Stimulated activated CD4-positive, alpha-beta T cell treated with anti-CD3 and anti-CD28 coated beads, Interleukin-2, amount 100 ng/mL, for 4 hours (primary cell): Measurements from ENCODE around the gene INTS7.
A peak's percentile ranks its signal among the peaks of the same experiment; 100 is the strongest.
"Not testable (repeated sequence)": the region's sequence is repeated elsewhere in the genome, so short reads cannot be mapped to it uniquely, and the experiment has no call there.

Experiments used
- DNase-seq: peaks from one replicate; pipeline ENCODE4 v3.0.0-alpha.2; 2020; ENCODE audit warnings: low read depth

The INTS7 gene

GRCh38 chr1:211985556-211986264 lies 49.6 kb downstream of the INTS7 start:
- DNase-seq, result no peak

DNA sequence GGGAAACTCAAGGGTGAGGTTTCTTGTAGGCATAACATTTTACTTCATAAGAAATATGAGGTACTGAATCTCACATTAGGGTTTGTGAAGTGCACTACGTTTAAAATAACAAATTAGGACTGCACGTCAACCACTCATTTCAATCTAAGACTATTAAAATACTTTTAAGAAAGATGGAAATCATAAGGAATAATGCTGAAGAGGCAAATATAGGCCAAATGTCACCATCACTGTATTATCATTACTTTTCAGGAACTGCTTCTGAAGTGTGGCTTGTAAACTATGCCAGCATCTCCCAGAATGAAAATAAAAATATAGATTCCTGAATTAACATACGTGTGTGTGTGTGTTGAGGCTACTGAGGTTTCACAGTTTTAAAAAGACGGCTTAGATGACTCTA lies 56.8 kb downstream of the INTS7 start:
- no peak for DNase-seq

GRCh38 chr1:211975152-211975941 lies 60.0 kb downstream of the INTS7 start:
- no peak for DNase-seq

DNA sequence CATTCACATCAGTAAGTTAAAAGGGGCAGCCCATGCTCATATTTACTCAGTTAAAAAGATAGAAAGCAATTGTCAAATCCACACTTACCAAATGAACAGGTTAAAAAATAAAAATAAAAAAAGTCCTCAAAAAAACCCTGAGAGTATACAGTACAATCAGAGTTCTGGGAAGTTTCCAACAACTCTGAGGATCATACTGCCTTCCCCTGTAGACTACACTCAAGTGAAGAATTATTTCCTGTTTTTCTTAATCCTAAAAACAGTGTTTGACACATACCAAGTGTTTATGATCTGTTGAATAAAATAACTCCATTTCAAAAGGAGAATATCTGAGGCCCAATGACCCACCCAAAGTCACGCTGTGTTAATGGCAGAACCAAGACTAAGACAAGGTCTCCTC lies 61.8 kb downstream of the INTS7 start:
- DNase-seq, result no peak

GRCh38 chr1:211968200-211968834 lies 67.0 kb downstream of the INTS7 start:
- DNase-seq, result no peak

DNA sequence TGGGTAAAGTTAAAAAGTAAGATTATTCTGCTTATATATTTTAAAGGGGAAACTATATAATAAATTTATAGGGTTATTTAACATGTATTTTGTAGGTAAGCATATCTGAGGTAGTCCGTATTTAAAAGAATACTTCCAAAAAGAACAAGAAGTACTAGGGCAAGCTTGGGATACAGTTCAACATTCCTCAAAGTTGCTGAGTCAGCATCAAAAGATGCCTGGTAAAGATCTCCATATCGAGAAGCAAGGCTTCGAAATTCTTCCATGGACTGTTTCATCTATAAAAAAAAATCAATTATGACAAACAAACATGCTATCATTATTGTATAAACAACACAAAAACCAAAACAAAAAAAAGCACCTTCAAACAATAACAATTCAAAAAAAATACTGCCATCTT lies 67.7 kb downstream of the INTS7 start:
- DNase-seq, result no peak

- DNase-seq, result no peak
These were observed 70.1 kb downstream of the INTS7 start for GRCh38 chr1:211965108-211965805.

GRCh38 chr1:211959680-211960079 lies 75.7 kb downstream of the INTS7 start:
- no peak for DNase-seq

DNA sequence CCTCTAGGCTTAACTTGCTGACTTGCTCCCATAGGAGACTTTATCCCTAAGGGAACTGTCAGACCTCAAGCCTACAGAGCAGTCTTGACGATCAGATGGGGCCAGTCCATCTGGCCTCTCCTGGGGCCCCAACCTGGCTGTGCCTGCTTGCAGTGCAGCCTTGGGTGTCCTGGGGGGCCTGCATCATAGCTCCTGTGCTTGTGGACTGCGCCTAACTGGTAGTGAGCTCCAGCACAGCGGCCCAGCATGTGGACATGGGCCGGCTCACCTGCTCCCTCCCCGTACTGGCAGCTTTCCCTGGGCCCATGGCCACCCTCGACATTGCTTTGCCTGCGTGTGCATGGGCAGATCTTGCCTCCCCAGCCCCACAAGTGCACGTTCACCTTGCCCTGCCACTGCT lies 76.1 kb downstream of the INTS7 start:
- no peak for DNase-seq

- DNase-seq, result not testable (repeated sequence)
These were observed 81.3 kb downstream of the INTS7 start for GRCh38 chr1:211954028-211954427.

DNA sequence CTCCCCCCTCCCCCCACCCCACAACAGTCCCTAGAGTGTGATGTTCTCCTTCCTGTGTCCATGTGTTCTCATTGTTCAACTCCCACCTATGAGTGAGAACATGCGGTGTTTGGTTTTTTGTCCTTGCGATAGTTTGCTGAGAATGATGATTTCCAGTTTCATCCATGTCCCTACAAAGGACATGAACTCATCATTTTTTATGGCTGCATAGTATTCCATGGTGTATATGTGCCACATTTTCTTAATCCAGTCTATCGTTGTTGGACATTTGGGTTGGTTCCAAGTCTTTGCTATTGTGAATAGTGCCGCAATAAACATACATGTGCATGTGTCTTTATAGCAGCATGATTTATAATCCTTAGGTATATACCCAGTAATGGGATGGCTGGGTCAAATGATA lies 81.8 kb downstream of the INTS7 start:
- DNase-seq, result not testable (repeated sequence)

GRCh38 chr1:211952299-211952698 lies 83.1 kb downstream of the INTS7 start:
- no peak for DNase-seq

DNA sequence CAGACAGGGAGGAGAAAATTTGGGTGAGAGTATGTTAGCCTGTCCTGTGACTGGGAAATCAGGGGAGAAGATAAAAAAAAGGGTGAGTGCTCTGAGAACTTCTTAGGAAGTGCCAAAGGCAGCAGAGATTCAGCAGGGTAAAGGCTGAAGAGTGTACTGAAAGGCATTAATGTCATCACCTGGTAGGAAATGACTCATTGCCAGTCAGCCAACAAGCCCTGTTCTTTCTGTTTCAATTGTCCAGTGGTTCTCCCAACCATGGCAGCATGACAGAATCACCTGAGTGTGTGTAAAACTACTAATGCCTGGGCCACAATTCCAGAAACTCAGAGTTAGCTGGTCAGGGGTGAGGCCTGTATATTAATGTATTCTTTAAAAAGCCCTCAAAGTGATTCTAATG lies 83.5 kb downstream of the INTS7 start:
- no peak for DNase-seq

DNA sequence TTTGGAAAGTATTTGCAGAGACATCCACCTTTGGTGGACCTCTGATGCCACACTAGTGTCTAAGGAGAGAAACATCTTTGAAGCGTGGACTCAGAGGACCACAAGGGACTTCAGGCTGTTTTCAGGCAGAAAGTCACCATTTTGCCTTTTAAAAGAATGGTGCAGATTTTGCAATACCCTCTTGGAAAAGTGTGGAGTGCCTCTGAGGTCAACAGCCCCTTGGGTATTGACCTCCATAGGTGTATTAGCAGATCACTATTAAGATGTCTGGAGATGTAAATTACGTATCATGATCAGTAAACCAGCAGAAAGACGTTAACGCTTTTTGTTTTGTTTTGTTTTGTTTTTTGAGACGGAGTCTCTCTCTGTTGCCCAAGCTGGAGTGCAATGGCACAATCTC lies 87.0 kb downstream of the INTS7 start:
- DNase-seq, result no peak

DNA sequence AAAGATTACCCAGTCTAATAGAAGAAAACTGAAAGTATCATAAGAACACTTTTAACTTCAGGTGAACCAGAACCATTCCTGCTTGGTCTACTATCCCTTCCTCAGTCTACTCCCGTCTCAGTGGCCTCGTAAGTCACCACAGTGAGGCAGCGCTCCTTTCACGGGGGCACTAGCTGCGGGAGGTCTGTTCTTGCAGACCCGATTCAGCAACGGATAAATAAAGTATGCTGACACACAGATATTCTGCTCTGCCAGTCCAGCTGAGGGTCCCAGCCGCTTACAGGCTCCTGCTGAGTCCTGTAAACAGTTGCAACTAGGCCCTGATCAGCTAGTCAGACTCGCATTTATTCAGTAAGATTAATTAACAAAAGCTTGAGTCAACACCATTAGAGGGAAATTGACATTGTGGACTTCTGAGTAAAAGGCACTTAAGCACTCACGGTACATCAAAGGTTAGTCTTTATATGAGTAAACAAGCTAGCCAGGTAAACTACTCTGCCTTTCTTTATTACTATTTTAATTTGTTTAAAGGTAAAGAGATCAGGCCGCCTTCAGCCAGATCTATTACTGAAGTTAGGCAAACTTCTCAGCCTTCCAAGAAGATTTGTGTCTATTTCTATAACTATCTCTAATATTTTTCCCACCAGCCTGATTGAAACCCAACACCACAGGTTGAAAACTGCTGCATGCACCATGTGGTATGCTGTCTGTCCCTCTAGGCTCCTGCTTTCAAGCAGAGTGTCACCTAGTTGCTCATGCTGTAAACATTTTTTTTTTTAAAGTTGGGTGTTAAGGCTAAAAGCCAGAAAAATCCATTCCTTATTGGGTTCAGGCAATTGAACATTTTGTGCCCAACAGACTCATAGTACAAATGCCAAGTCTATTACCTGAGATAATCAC lies 87.7 kb downstream of the INTS7 start:
- DNase-seq, result no peak

GRCh38 chr1:211944733-211945500 lies 90.4 kb downstream of the INTS7 start:
- no peak for DNase-seq

DNA sequence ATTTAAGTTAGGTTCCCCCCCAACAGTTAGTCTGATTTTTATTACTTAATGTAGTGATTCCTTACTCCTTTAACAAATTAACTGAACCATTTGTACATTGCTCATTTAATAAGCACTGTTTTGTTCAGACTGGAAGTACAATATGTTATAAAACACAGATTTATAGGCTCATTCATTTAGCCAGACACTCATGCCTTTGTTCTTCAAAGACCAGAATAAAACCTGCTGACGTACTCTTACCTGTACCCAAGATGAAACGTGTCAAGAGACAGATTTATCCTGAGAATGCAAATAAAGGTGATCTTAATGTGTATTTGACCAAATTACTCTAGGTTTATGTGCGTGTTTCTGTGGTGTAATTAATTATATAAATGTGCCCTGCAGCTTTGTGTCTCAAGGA lies 92.8 kb downstream of the INTS7 start:
- no peak for DNase-seq

DNA sequence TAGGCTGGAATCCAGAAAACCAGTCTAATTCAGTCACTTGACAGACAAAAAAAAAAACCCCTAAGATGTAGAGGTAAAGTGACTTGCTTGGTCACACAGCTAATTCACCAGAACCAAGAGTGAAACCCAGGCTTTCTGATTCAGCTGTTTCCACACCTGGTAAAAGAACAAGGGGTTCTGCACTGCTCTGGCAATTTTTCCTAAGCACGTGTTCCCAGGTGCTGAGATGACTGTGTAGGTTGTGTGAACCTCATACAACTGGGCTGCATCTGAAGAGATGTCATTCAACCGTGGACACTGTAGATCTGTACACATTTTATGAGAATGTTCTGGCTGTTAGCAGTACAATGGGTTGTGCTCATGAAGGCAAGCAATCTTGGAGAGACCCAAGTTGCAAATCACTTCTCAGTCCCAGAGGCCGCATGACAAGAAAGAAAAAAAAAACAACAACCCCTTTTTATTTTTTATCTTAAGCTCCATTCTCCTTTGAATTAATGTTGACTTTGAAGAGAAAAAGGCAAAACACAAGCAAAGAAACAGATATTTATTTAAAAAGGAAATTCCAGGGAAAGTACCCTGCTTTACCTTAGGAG lies 95.4 kb downstream of the INTS7 start:
- peak; percentile 48 for DNase-seq

DNA sequence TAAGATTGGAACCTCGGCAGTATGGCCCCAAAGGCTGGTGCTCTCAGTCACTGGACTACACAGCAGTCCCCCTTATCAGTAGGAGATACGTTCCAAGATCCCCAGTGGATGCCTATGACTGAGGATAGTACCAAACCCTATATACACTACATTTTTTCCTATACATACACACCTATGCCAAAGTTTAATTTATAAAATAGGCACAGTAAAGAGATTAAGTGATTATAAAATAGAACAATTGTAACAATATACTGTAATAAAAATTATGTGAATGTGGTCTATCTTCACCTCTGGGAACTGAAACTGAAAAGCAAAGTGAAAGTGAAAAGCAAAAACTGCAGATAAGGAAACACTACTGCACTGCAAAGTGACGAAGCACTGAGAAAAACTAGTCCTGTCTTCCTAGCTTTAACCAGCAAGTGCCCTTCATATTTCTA lies 96.8 kb downstream of the INTS7 start:
- DNase-seq, result no peak

DNA sequence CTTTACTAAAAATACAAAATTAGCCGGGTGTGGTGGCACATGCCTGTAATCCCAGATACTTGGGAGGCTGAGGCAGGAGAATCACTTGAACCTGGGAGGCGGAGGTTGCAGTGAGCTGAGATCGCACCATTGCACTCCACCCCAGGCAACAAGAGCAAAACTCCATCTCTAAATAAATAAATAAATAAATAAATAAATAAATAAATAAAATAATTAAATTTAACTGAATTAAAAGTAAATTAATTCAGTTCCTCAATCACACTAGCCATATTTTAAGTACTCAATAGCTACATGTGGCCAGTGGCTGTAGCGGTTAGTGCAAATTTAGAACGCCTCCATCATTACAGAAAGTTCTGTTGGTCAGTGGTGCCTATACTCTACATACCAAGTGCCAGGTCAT lies 97.9 kb downstream of the INTS7 start:
- not testable (repeated sequence) for DNase-seq
